Measurements from ENCODE around the gene PDX1.
A peak's percentile ranks its signal among the peaks of the same experiment; 100 is the strongest.

DNA sequence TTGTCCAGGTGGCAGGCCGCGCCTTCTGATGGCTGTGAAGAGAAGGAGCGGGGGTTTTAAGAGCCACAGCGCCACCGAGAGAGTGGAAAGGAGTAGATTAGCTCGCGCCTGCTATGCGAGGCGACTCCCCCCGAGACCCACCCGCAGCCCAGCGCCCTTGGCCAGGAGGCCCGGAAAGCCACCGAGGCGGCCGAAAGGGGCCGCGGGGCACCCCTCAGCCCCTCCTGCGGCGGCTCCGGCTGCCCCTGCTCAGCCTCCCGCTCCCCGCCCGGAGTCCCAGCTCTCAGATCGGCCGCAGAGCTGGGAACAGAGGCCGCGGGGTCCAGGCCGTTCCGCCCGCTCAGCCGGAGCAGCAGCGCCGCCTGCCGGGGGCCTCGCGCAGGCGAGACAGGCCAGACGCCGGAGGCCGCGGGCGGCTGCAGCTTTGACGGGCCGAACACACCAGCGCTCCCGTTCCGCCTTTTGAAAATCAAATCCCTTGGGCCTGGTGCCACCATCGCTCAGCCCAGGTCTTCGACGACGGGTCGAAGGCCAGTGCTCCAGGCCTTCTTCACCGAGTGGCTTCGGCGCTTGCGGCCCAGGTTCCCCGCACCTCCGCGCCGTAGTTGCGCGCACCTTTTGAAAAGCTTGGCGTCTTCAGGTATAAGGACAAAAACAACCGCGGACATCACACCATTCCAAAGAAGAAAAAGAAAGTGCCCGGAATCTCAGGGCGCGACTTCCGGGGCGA, 34.0 kb downstream of the PDX1 start:
- 0 out of 2 replicates have a peak, but pooled peaks have one; percentile 44 for TF ChIP-seq SIN3A (IDR thresholded peaks at IDR 0.05; ENCODE audit: borderline replicate concordance, insufficient read depth, low read depth, low read length)
- TF ChIP-seq, protein P1, sequence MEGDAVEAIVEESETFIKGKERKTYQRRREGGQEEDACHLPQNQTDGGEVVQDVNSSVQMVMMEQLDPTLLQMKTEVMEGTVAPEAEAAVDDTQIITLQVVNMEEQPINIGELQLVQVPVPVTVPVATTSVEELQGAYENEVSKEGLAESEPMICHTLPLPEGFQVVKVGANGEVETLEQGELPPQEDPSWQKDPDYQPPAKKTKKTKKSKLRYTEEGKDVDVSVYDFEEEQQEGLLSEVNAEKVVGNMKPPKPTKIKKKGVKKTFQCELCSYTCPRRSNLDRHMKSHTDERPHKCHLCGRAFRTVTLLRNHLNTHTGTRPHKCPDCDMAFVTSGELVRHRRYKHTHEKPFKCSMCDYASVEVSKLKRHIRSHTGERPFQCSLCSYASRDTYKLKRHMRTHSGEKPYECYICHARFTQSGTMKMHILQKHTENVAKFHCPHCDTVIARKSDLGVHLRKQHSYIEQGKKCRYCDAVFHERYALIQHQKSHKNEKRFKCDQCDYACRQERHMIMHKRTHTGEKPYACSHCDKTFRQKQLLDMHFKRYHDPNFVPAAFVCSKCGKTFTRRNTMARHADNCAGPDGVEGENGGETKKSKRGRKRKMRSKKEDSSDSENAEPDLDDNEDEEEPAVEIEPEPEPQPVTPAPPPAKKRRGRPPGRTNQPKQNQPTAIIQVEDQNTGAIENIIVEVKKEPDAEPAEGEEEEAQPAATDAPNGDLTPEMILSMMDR (IDR thresholded peaks at IDR 0.05): peak; percentile 96
- TF ChIP-seq POLR2AphosphoS5 (IDR thresholded peaks at IDR 0.05; ENCODE audit: low read depth, low read length): no peak
